ENCODE results near the gene GSTK1.
A peak's percentile ranks its signal among the peaks of the same experiment; 100 is the strongest.

The GSTK1 gene

DNA sequence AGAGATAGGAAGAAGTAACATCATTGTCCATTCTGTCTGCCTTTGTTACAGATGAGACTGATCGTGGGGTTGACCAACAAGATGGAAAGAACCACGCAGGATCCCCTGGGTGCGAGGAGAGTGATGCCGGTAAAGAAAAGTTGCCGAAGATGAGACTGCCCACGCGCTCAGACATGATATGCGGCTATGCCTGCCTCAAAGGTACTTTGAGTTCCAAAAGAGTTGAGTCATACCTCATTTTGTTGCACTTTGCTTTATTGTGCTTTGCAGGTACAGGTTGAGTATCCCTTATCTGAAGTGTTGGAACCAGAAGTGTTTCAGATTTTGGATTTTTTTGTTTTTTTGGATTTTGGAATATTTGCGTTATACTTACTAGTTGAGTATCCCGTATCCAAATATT lies 40.5 kb downstream of the GSTK1 start:
- Histone ChIP-seq H3K4me2 (ENCODE audit: low read depth, low read length, poor library complexity, severe bottlenecking) (no peak overlapping the region), H3F3A (ENCODE audit: insufficient read depth) (no peaks in the 10 kb centered on the region), H3K9ac (ENCODE audit: low read length) (no peak overlapping the region), H3K9me2 (replicated peaks; ENCODE audit: insufficient read depth, low read length) (no peaks in the 10 kb centered on the region), H3K36me3 (ENCODE audit: low read length) (peaks cover 33% of the 10 kb centered on the region), H3K79me2 (ENCODE audit: insufficient read depth, low read length) (no peaks in the 10 kb centered on the region), H3K27ac (ENCODE audit: low read depth, low read length) (no peak overlapping the region), H3K9me3 (ENCODE audit: insufficient read depth, low read length) (no peaks in the 10 kb centered on the region), H4K20me1 (ENCODE audit: low read depth, low read length) (no peaks in the 10 kb centered on the region), H2AFZ (ENCODE audit: low read depth, low read length, severe bottlenecking) (no peak overlapping the region), H3K27me3 (ENCODE audit: low read length) (no peaks in the 10 kb centered on the region), H3K4me3 (ENCODE audit: insufficient read depth, low read length, poor library complexity, severe bottlenecking) (no peak overlapping the region)
- no peak for TF ChIP-seq EZH2phosphoT487 (conservative IDR thresholded peaks at IDR 0.05; ENCODE audit: low read length)
- TF ChIP-seq, protein P1, sequence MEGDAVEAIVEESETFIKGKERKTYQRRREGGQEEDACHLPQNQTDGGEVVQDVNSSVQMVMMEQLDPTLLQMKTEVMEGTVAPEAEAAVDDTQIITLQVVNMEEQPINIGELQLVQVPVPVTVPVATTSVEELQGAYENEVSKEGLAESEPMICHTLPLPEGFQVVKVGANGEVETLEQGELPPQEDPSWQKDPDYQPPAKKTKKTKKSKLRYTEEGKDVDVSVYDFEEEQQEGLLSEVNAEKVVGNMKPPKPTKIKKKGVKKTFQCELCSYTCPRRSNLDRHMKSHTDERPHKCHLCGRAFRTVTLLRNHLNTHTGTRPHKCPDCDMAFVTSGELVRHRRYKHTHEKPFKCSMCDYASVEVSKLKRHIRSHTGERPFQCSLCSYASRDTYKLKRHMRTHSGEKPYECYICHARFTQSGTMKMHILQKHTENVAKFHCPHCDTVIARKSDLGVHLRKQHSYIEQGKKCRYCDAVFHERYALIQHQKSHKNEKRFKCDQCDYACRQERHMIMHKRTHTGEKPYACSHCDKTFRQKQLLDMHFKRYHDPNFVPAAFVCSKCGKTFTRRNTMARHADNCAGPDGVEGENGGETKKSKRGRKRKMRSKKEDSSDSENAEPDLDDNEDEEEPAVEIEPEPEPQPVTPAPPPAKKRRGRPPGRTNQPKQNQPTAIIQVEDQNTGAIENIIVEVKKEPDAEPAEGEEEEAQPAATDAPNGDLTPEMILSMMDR (IDR thresholded peaks at IDR 0.05; ENCODE audit: insufficient read depth, low read length, poor library complexity, severe bottlenecking), result no peak

DNA sequence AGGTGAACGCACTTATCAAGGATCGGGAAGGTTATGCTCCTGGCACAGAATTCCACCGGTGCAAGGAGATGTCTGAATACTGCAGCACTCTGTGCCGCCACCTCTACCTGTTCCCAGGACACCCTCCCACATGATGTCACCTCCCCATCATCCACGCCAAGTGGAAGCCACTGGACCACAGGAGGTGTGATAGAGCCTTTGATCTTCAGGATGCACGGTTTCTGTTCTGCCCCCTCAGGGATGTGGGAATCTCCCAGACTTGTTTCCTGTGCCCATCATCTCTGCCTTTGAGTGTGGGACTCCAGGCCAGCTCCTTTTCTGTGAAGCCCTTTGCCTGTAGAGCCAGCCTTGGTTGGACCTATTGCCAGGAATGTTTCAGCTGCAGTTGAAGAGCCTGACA lies 41.7 kb downstream of the GSTK1 start:
- Histone ChIP-seq H3F3A (ENCODE audit: insufficient read depth) (no peaks in the 10 kb centered on the region), H3K36me3 (ENCODE audit: low read length) (peaks cover 26% of the 10 kb centered on the region), H3K9me2 (replicated peaks; ENCODE audit: insufficient read depth, low read length) (no peaks in the 10 kb centered on the region), H3K9ac (ENCODE audit: low read length) (no peak overlapping the region), H3K27me3 (ENCODE audit: low read length) (no peaks in the 10 kb centered on the region), H4K20me1 (ENCODE audit: low read depth, low read length) (no peaks in the 10 kb centered on the region), H3K4me3 (ENCODE audit: insufficient read depth, low read length, poor library complexity, severe bottlenecking) (no peak overlapping the region), H3K27ac (ENCODE audit: low read depth, low read length) (no peak overlapping the region), H2AFZ (ENCODE audit: low read depth, low read length, severe bottlenecking) (no peak overlapping the region), H3K4me2 (ENCODE audit: low read depth, low read length, poor library complexity, severe bottlenecking) (no peak overlapping the region), H3K9me3 (ENCODE audit: insufficient read depth, low read length) (no peaks in the 10 kb centered on the region), H3K79me2 (ENCODE audit: insufficient read depth, low read length) (no peaks in the 10 kb centered on the region)
- TF ChIP-seq, protein P1 (IDR thresholded peaks at IDR 0.05; ENCODE audit: insufficient read depth, low read length, poor library complexity, severe bottlenecking), result no peak
- no peak for TF ChIP-seq EZH2phosphoT487 (conservative IDR thresholded peaks at IDR 0.05; ENCODE audit: low read length)

DNA sequence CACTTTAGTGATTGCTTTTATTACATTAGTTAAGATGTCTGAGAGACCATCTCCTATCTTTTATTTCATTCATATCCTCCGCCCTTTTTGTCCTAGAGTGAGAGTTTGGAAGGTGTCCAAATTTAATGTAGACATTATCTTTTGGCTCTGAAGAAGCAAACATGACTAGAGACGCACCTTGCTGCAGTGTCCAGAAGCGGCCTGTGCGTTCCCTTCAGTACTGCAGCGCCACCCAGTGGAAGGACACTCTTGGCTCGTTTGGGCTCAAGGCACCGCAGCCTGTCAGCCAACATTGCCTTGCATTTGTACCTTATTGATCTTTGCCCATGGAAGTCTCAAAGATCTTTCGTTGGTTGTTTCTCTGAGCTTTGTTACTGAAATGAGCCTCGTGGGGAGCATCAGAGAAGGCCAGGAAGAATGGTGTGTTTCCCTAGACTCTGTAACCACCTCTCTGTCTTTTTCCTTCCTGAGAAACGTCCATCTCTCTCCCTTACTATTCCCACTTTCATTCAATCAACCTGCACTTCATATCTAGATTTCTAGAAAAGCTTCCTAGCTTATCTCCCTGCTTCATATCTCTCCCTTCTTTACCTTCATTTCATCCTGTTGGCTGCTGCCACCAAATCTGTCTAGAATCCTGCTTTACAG lies 42.3 kb downstream of the GSTK1 start:
- TF ChIP-seq, protein P1 (IDR thresholded peaks at IDR 0.05; ENCODE audit: insufficient read depth, low read length, poor library complexity, severe bottlenecking), result peak; percentile 48
- TF ChIP-seq EZH2phosphoT487 (conservative IDR thresholded peaks at IDR 0.05; ENCODE audit: low read length), result no peak

More for the DNA sequence above, 42.3 kb downstream of the GSTK1 start:
- Histone ChIP-seq H2AFZ (ENCODE audit: low read depth, low read length, severe bottlenecking) (no peak overlapping the region), H3K9ac (ENCODE audit: low read length) (no peak overlapping the region), H3K9me3 (ENCODE audit: insufficient read depth, low read length) (no peaks in the 10 kb centered on the region), H4K20me1 (ENCODE audit: low read depth, low read length) (no peaks in the 10 kb centered on the region), H3K79me2 (ENCODE audit: insufficient read depth, low read length) (no peaks in the 10 kb centered on the region), H3K9me2 (replicated peaks; ENCODE audit: insufficient read depth, low read length) (no peaks in the 10 kb centered on the region), H3K36me3 (ENCODE audit: low read length) (peaks cover 22% of the 10 kb centered on the region), H3K4me2 (ENCODE audit: low read depth, low read length, poor library complexity, severe bottlenecking) (no peak overlapping the region), H3F3A (ENCODE audit: insufficient read depth) (no peaks in the 10 kb centered on the region), H3K27ac (ENCODE audit: low read depth, low read length) (no peak overlapping the region), H3K27me3 (ENCODE audit: low read length) (no peaks in the 10 kb centered on the region), H3K4me3 (ENCODE audit: insufficient read depth, low read length, poor library complexity, severe bottlenecking) (no peak overlapping the region)
